ENCODE results near the gene KCNIP4. TPM values are rescaled to one million over a fixed set of nuclear protein-coding genes. Genes with fewer than 3 reads are reported as not detected.

Gene KCNIP4
- total and polyA plus RNA-seq, 2 donors (not counting 3 experiments of a cell fraction or from before 2014, with no cell fraction given) = not detected

DNA sequence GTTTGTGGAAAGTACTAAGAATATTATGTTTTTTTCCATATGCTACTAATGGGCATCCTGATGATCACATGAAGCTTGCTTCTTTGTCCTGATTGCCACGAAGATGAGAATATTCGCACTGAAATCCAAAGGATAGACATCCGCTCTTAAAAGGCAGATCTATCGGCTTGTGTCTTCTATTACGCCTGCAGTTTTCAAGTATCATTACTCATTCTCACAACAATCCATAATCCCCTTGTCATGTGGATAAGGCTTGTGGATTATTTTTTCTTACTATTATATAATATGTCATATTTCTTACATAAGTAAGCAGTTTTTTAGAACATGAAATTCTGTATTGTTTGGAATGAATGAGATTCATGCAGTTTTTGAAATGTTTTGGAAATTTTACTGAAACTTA is 62.8 kb downstream of the KCNIP4 start:
- Histone ChIP-seq H3K27me3 (ENCODE audit: control insufficient read depth in 2 of 2, insufficient read depth in 2 of 2, low read length in 2 of 2) (no peaks in the 10 kb centered on the region), H3K4me1 (ENCODE audit: control insufficient read depth, extremely low read depth, insufficient read depth, low read length) (no peaks in the 10 kb centered on the region), H4K20me1 (replicated peaks; ENCODE audit: control insufficient read depth, extremely low read depth, insufficient read depth, low read length) (no peaks in the 10 kb centered on the region), H3K9me1 (replicated peaks; ENCODE audit: control insufficient read depth, extremely low read depth, insufficient read depth, low read length) (no peaks in the 10 kb centered on the region), H3K4me3 (replicated peaks in 1 of 3; ENCODE audit: insufficient read depth in 1 of 3, low read depth in 1 of 3, low read length in 3 of 3) (no peak overlapping the region), H3K36me3 (ENCODE audit: control insufficient read depth in 2 of 2, extremely low read depth in 1 of 2, insufficient read depth in 2 of 2, low read length in 2 of 2) (no peaks in the 10 kb centered on the region), H3K27ac (ENCODE audit: insufficient read depth, low read depth, low read length) (no peak overlapping the region), H2AFZ (ENCODE audit: low read depth, low read length) (no peak overlapping the region), H3K9ac (replicated peaks; ENCODE audit: extremely low read depth, insufficient read depth, low read length) (no peak overlapping the region), H3K4me2 (ENCODE audit: insufficient read depth, low read length) (no peak overlapping the region), H3K79me2 (ENCODE audit: control insufficient read depth, insufficient read depth, low read length) (no peaks in the 10 kb centered on the region), H3K9me3 (replicated peaks; ENCODE audit: control insufficient read depth, insufficient read depth, low read length) (no peaks in the 10 kb centered on the region)
- DNase-seq (ENCODE audit: low read depth, low spot score) (no peak), FAIRE-seq (no peak)
- intact Hi-C loops (cut with micrococcal nuclease) (no loop called here), dilution Hi-C loops (cut with MboI; ENCODE audit: extremely low pct_ligation_motif_present, low sequenced_read_pairs) (no loop called here)
- TF ChIP-seq GATA2 (IDR thresholded peaks at IDR 0.05; ENCODE audit: insufficient read depth, insufficient read length, low read depth, low read length) = no peak
- TF ChIP-seq, protein P1, sequence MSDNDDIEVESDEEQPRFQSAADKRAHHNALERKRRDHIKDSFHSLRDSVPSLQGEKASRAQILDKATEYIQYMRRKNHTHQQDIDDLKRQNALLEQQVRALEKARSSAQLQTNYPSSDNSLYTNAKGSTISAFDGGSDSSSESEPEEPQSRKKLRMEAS (IDR thresholded peaks at IDR 0.05; ENCODE audit: insufficient read depth, insufficient read length) = no peak
- POLR2A ChIA-PET = no interaction called here
- CTCF ChIA-PET = no interaction called here
- BruUV-seq (replicated peaks) = no TSS peak

DNA sequence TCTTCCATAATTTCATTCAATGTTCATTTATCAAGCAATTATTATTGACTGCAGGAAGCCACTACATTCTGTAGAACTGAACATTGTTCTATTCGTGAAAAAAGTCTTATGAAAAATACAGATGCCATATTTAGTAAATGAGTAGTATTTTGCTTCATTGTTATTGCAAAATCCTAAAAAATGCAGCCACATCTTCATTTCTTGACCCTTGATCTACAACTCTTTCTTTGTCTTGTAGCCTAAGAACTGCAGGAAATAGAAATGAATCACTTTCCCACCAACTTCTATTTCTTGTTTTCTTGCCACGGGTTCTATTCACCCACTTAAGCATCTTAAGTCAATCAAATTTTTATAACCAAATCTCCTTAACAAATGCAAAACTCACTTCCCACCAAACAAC is 63.3 kb downstream of the KCNIP4 start:
- TF ChIP-seq POLR2A (IDR thresholded peaks at IDR 0.05; ENCODE audit: low read depth, low read length) (no peak), JUN (IDR thresholded peaks at IDR 0.05; ENCODE audit: borderline replicate concordance, insufficient read depth, insufficient read length, low read depth) (no peak), EZH2 (IDR thresholded peaks at IDR 0.05; ENCODE audit: borderline replicate concordance, low read depth, low read length, severe bottlenecking) (no peak), POLR2AphosphoS5 (IDR thresholded peaks at IDR 0.05; ENCODE audit: insufficient read depth, low read depth, low read length) (no peak), FOS (IDR thresholded peaks at IDR 0.05; ENCODE audit: borderline replicate concordance, insufficient read depth, low read length) (no peak), GATA2 (IDR thresholded peaks at IDR 0.05; ENCODE audit: insufficient read depth, insufficient read length, low read depth, low read length) (no peak), MYC (IDR thresholded peaks at IDR 0.05; ENCODE audit: low read depth, low read length) (no peak)
- TF ChIP-seq, protein P2, sequence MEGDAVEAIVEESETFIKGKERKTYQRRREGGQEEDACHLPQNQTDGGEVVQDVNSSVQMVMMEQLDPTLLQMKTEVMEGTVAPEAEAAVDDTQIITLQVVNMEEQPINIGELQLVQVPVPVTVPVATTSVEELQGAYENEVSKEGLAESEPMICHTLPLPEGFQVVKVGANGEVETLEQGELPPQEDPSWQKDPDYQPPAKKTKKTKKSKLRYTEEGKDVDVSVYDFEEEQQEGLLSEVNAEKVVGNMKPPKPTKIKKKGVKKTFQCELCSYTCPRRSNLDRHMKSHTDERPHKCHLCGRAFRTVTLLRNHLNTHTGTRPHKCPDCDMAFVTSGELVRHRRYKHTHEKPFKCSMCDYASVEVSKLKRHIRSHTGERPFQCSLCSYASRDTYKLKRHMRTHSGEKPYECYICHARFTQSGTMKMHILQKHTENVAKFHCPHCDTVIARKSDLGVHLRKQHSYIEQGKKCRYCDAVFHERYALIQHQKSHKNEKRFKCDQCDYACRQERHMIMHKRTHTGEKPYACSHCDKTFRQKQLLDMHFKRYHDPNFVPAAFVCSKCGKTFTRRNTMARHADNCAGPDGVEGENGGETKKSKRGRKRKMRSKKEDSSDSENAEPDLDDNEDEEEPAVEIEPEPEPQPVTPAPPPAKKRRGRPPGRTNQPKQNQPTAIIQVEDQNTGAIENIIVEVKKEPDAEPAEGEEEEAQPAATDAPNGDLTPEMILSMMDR (IDR thresholded peaks at IDR 0.05; ENCODE audit: extremely low read depth in 1 of 2, insufficient read depth in 1 of 2, low read depth in 1 of 2, low read length in 2 of 2) = no peak
- FAIRE-seq = no peak
- Histone ChIP-seq H3K27ac (ENCODE audit: insufficient read depth, low read depth, low read length) (no peak overlapping the region), H3K9me3 (replicated peaks; ENCODE audit: control insufficient read depth, insufficient read depth, low read length) (no peaks in the 10 kb centered on the region), H3K79me2 (ENCODE audit: control insufficient read depth, insufficient read depth, low read length) (no peaks in the 10 kb centered on the region), H3K4me3 (replicated peaks in 1 of 3; ENCODE audit: insufficient read depth in 1 of 3, low read depth in 1 of 3, low read length in 3 of 3) (no peak overlapping the region), H3K4me2 (ENCODE audit: insufficient read depth, low read length) (no peak overlapping the region), H2AFZ (ENCODE audit: low read depth, low read length) (no peak overlapping the region), H4K20me1 (replicated peaks; ENCODE audit: control insufficient read depth, extremely low read depth, insufficient read depth, low read length) (no peaks in the 10 kb centered on the region), H3K9ac (replicated peaks; ENCODE audit: extremely low read depth, insufficient read depth, low read length) (no peak overlapping the region), H3K27me3 (ENCODE audit: control insufficient read depth in 2 of 2, insufficient read depth in 2 of 2, low read length in 2 of 2) (no peaks in the 10 kb centered on the region), H3K36me3 (ENCODE audit: control insufficient read depth in 2 of 2, extremely low read depth in 1 of 2, insufficient read depth in 2 of 2, low read length in 2 of 2) (no peaks in the 10 kb centered on the region), H3K4me1 (ENCODE audit: control insufficient read depth, extremely low read depth, insufficient read depth, low read length) (no peaks in the 10 kb centered on the region), H3K9me1 (replicated peaks; ENCODE audit: control insufficient read depth, extremely low read depth, insufficient read depth, low read length) (no peaks in the 10 kb centered on the region)
- DNase-seq (ENCODE audit: low read depth, low spot score) = no peak
- dilution Hi-C loops (cut with MboI; ENCODE audit: extremely low pct_ligation_motif_present, low sequenced_read_pairs) (no loop called here), intact Hi-C loops (cut with micrococcal nuclease) (no loop called here)
- CTCF ChIA-PET = no interaction called here
- no TSS peak for BruUV-seq (replicated peaks)
- POLR2A ChIA-PET = no interaction called here

Measured in endothelial cell of umbilical vein (primary cell).